Neural progenitor cell (in vitro differentiated cells): ENCODE measurements around the gene EXOC3L2. TPM values are rescaled to one million over a fixed set of nuclear protein-coding genes. Genes with fewer than 3 reads are reported as not detected.

Experiments used
- DNase-seq: peaks from one replicate; pipeline ENCODE4 v3.0.0-alpha.2; 2016; ENCODE audit warnings: low spot score
- H2AFZ ChIP-seq: fragments of 200-600 bp; sonication (generic); replicated peaks from 2 replicates; pipeline ENCODE4 v1.6.1; 2016; ENCODE audit warnings: antibody characterized with exemption
- H3F3A ChIP-seq: fragments of 200-600 bp; sonication (generic); 2 replicates; pipeline ENCODE4 v1.6.1; 2016; ENCODE audit warnings: antibody characterized with exemption, low read depth
- H3K27ac ChIP-seq: fragments of 200-600 bp; sonication (generic); 2 replicates; pipeline ENCODE4 v1.5.1; 2016; ENCODE audit warnings: mild to moderate bottlenecking
- H3K27me3 ChIP-seq: fragments of 200-600 bp; sonication (generic); 2 replicates; pipeline ENCODE4 v1.6.1; 2016; ENCODE audit warnings: mild to moderate bottlenecking, moderate library complexity
- H3K36me3 ChIP-seq: fragments of 200-600 bp; sonication (generic); 2 replicates; pipeline ENCODE4 v1.5.1; 2016
- H3K4me1 ChIP-seq: fragments of 200-600 bp; sonication (generic); 2 replicates; pipeline ENCODE4 v1.6.1; 2016; ENCODE audit warnings: mixed run types
- H3K4me2 ChIP-seq: fragments of 200-600 bp; sonication (generic); 2 replicates; pipeline ENCODE4 v1.6.1; 2016
- H3K4me3 ChIP-seq: fragments of 200-600 bp; sonication (generic); 2 replicates; pipeline ENCODE4 v1.5.1; 2016
- H3K79me2 ChIP-seq: fragments of 200-600 bp; sonication (generic); 2 replicates; pipeline ENCODE4 v1.6.1; 2016; ENCODE audit warnings: low read depth
- H3K9ac ChIP-seq: fragments of 200-600 bp; sonication (generic); 2 replicates; pipeline ENCODE4 v1.6.1; 2016
- H3K9me3 ChIP-seq: fragments of 200-600 bp; sonication (generic); 2 replicates; pipeline ENCODE4 v1.5.1; 2016; ENCODE audit warnings: low read depth
- H4K20me1 ChIP-seq: fragments of 200-600 bp; sonication (generic); 2 replicates; pipeline ENCODE4 v1.6.1; 2016; ENCODE audit warnings: low read depth
- H3K27ac Mint-ChIP-seq: 3 replicates; pipeline ENCODE4 v1.8.0; 2021; ENCODE audit warnings: mixed read lengths
- H3K27me3 Mint-ChIP-seq: 2 replicates; pipeline ENCODE4 v1.8.0; 2022; ENCODE audit warnings: low read depth, mild to moderate bottlenecking, inconsistent platforms, moderate library complexity, mixed read lengths; ENCODE audit not compliant: insufficient read depth
- H3K36me3 Mint-ChIP-seq: 3 replicates; pipeline ENCODE4 v1.8.0; 2021; ENCODE audit warnings: mixed read lengths
- H3K4me1 Mint-ChIP-seq: 3 replicates; pipeline ENCODE4 v1.8.0; 2021; ENCODE audit warnings: mixed read lengths
- H3K4me3 Mint-ChIP-seq: 3 replicates; pipeline ENCODE4 v1.8.0; 2021; ENCODE audit warnings: mild to moderate bottlenecking, moderate library complexity, mixed read lengths
- H3K9me3 Mint-ChIP-seq: 3 replicates; pipeline ENCODE4 v1.8.0; 2020; ENCODE audit warnings: mixed read lengths
- EZH2 ChIP-seq: fragments of 200-600 bp; sonication (generic); IDR thresholded peaks from 2 replicates; pipeline ENCODE4 v1.6.1; 2017; ENCODE audit warnings: antibody characterized with exemption, mild to moderate bottlenecking, moderate library complexity
- EZH2phosphoT487 ChIP-seq: fragments of 200-600 bp; sonication (generic); IDR thresholded peaks from 2 replicates; pipeline ENCODE4 v1.6.1; 2017; ENCODE audit warnings: antibody characterized with exemption
- total RNA-seq: library from RNA; depleted of rRNA; stranded (reverse); fragments of >200 nt; gene quantifications from 2 replicates; pipeline ENCODE4 v1.2.3, GENCODE V29; 2015; ENCODE audit warnings: low replicate concordance
- TF ChIP-seq, protein P1 (sequence below): fragments of 200-600 bp; sonication (generic); IDR thresholded peaks from 2 replicates; pipeline ENCODE4 v1.5.1; 2017; ENCODE audit warnings: antibody characterized with exemption, mild to moderate bottlenecking

EXOC3L2 gene
- total RNA-seq, 1 donor from 2014 or later = not detected

DNA sequence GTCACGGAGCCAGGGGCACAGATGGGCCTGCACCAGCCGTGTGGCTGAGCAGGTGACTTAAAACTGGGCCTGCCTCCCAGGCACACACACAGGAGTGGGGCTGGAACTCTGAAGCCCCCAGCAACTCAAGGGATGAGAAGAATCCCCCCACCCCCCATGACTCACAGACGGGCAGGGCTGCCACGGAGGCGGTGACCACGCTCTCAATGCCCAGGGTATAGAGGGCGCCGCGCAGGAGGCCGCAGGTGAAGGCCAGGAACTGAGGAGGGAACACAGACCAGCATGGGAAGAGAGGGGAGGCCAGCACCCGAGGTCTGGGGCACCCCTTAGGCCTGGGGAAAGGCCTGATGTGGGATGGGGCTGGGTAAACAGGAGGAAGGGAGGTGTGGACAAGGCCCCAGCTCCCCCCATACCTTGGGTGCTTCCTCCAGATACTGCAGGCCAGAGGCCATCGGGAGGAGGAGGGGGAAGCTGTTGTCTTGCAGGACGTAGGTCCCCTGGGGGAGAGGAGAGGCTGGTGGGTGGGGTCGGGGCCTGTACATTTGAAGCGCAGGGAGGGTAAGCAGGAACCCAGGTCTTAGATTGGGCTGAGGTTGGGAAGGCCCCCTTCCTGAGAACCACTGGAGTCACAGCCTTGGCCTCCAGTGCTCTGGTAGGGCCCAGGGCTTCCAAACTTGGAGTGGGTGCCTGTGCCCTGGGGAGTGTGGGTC, 81.3 kb downstream of the EXOC3L2 start:
- Mint-ChIP-seq H3K9me3 (no peaks in the 10 kb centered on the region), H3K27me3 (no peaks in the 10 kb centered on the region), H3K4me3 (no peak overlapping the region), H3K27ac (no peak overlapping the region), H3K36me3 (no peaks in the 10 kb centered on the region), H3K4me1 (peaks cover 9% of the 10 kb centered on the region)
- no peak overlapping the region for H2AFZ ChIP-seq
- no peak for TF ChIP-seq EZH2phosphoT487
- TF ChIP-seq EZH2 = no peak
- TF ChIP-seq, protein P1, sequence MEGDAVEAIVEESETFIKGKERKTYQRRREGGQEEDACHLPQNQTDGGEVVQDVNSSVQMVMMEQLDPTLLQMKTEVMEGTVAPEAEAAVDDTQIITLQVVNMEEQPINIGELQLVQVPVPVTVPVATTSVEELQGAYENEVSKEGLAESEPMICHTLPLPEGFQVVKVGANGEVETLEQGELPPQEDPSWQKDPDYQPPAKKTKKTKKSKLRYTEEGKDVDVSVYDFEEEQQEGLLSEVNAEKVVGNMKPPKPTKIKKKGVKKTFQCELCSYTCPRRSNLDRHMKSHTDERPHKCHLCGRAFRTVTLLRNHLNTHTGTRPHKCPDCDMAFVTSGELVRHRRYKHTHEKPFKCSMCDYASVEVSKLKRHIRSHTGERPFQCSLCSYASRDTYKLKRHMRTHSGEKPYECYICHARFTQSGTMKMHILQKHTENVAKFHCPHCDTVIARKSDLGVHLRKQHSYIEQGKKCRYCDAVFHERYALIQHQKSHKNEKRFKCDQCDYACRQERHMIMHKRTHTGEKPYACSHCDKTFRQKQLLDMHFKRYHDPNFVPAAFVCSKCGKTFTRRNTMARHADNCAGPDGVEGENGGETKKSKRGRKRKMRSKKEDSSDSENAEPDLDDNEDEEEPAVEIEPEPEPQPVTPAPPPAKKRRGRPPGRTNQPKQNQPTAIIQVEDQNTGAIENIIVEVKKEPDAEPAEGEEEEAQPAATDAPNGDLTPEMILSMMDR = no peak
- H3K4me3 ChIP-seq = no peak overlapping the region
- H3K9ac ChIP-seq = no peak overlapping the region
- H3K27me3 ChIP-seq = peaks cover 18% of the 10 kb centered on the region
- peaks cover 19% of the 10 kb centered on the region for H4K20me1 ChIP-seq
- no peaks in the 10 kb centered on the region for H3F3A ChIP-seq
- H3K36me3 ChIP-seq = no peaks in the 10 kb centered on the region
- H3K27ac ChIP-seq = no peak overlapping the region
- DNase-seq = no peak
- H3K79me2 ChIP-seq = no peaks in the 10 kb centered on the region
- no peak overlapping the region for H3K4me2 ChIP-seq
- no peaks in the 10 kb centered on the region for H3K9me3 ChIP-seq
- H3K4me1 ChIP-seq = no peaks in the 10 kb centered on the region

DNA sequence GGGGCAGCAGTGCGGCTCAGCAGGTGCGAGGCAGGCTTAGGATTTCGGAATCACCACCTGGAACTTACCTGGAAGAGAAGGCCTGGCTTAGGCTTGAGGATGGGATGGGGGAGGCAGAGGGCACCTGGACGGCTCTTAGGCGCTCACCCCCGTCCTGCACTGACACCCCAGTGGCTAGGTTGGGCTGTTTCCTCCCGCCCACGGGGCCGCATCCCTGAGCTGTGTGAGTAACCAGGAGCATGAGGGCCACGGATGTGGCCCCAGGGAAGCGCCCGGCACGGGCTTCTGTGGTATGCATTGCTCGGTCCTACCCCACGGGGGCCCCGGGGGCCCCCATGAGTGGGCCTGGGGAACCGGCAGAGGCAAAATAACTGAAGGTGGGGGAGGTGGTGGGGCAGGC, 82.1 kb downstream of the EXOC3L2 start:
- Histone ChIP-seq H3K27me3 (peaks cover 18% of the 10 kb centered on the region), H3K4me3 (no peak overlapping the region), H3K4me2 (no peak overlapping the region), H3K36me3 (no peaks in the 10 kb centered on the region), H4K20me1 (peaks cover 19% of the 10 kb centered on the region), H2AFZ (no peak overlapping the region), H3F3A (no peaks in the 10 kb centered on the region), H3K4me1 (no peaks in the 10 kb centered on the region), H3K9me3 (no peaks in the 10 kb centered on the region), H3K79me2 (no peaks in the 10 kb centered on the region), H3K9ac (no peak overlapping the region), H3K27ac (no peak overlapping the region)
- Mint-ChIP-seq H3K4me1 (peaks cover 9% of the 10 kb centered on the region), H3K4me3 (no peak overlapping the region), H3K9me3 (no peaks in the 10 kb centered on the region), H3K36me3 (no peaks in the 10 kb centered on the region), H3K27me3 (peaks cover 2% of the 10 kb centered on the region), H3K27ac (no peak overlapping the region)
- TF ChIP-seq EZH2phosphoT487 (no peak), EZH2 (no peak)
- TF ChIP-seq, protein P1 = no peak
- no peak for DNase-seq

DNA sequence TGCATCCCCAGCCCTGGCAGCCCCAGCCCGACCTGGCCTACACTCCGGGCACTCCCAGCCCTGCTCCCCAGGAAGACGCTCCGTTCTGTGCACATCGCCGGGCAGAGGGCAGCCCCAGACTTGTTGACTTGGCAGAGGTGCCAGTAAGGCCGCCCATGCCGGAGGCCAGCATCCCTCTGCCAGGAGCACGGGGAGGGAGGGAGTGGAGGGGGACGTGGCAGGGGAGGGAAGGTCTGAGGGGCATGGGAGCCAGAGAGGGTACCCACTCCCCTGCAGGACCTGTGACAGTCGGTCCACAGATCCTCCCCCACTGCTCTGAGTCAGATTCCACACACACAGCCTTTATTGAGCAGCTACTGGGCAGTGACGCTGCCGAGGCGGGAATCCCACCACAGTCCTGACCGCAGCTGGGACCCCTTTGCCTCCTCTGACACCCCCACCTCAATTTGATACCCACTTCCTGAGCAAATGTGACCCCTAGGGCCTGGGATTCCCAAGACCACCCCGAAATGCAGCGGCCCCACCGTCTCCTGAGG, 82.5 kb downstream of the EXOC3L2 start:
- H3K27ac ChIP-seq = no peak overlapping the region
- no peak overlapping the region for H3K4me3 Mint-ChIP-seq
- H4K20me1 ChIP-seq = peaks cover 19% of the 10 kb centered on the region
- no peaks in the 10 kb centered on the region for H3K9me3 Mint-ChIP-seq
- H3K27me3 ChIP-seq = peaks cover 20% of the 10 kb centered on the region
- H3K4me3 ChIP-seq = no peak overlapping the region
- H3K4me1 ChIP-seq = no peaks in the 10 kb centered on the region
- TF ChIP-seq EZH2phosphoT487 (no peak), EZH2 (no peak)
- TF ChIP-seq, protein P1 = no peak
- H3F3A ChIP-seq = no peaks in the 10 kb centered on the region
- H3K27ac Mint-ChIP-seq = no peak overlapping the region
- no peak for DNase-seq
- H2AFZ ChIP-seq = no peak overlapping the region
- H3K9me3 ChIP-seq = no peaks in the 10 kb centered on the region
- H3K79me2 ChIP-seq = no peaks in the 10 kb centered on the region
- H3K36me3 Mint-ChIP-seq = no peaks in the 10 kb centered on the region
- no peaks in the 10 kb centered on the region for H3K36me3 ChIP-seq
- no peak overlapping the region for H3K4me2 ChIP-seq
- no peak overlapping the region for H3K9ac ChIP-seq
- peaks cover 9% of the 10 kb centered on the region for H3K4me1 Mint-ChIP-seq
- H3K27me3 Mint-ChIP-seq = peaks cover 4% of the 10 kb centered on the region

Other genes starting within 250 kb of the EXOC3L2 start
- 0.43 and 5.9 TPM in 2 replicates for gene RELB, start 243.9 kb downstream of the EXOC3L2 start, total RNA-seq
- gene CLASRP, start 206.4 kb downstream of the EXOC3L2 start, total RNA-seq = 57.0 and 97.1 TPM in 2 replicates
- 0.53 TPM in 1 of 2 replicates, not detected in the other for gene ZNF296, start 168.9 kb downstream of the EXOC3L2 start, total RNA-seq
- gene GEMIN7, start 166.1 kb downstream of the EXOC3L2 start, total RNA-seq = 7.3 and 32.6 TPM in 2 replicates
- 8.1 and 34.1 TPM in 2 replicates for gene PPP1R37, start 152.2 kb downstream of the EXOC3L2 start, total RNA-seq
- gene NKPD1, start 84.4 kb downstream of the EXOC3L2 start, total RNA-seq = 0.02 and 0.19 TPM in 2 replicates
- 24.7 and 55.1 TPM in 2 replicates for gene TRAPPC6A, start 67.2 kb downstream of the EXOC3L2 start, total RNA-seq
- gene BLOC1S3, start 66.6 kb downstream of the EXOC3L2 start, total RNA-seq = 2.0 and 3.8 TPM in 2 replicates
- 22.8 and 30.1 TPM in 2 replicates for gene MARK4, start 5.9 kb upstream of the EXOC3L2 start, total RNA-seq
- gene CKM, start 77.5 kb upstream of the EXOC3L2 start, total RNA-seq = not detected in 2 replicates
- gene KLC3, start 95.3 kb upstream of the EXOC3L2 start, total RNA-seq = 0.50 TPM in 1 of 2 replicates, not detected in the other
- 31.0 and 71.6 TPM in 2 replicates for gene ERCC2, start 125.2 kb upstream of the EXOC3L2 start, total RNA-seq
- gene PPP1R13L, start 159.7 kb upstream of the EXOC3L2 start, total RNA-seq = 2.9 and 8.6 TPM in 2 replicates
- 5.5 and 6.8 TPM in 2 replicates for gene POLR1G, start 161.2 kb upstream of the EXOC3L2 start, total RNA-seq
- gene ERCC1, start 178.5 kb upstream of the EXOC3L2 start, total RNA-seq = 46.0 and 74.5 TPM in 2 replicates
- gene FOSB, start 222.6 kb upstream of the EXOC3L2 start, total RNA-seq = 2.3 and 5.4 TPM in 2 replicates